Progenitor cell of endocrine pancreas (in vitro differentiated cells): ENCODE data around the gene CFTR. TPM values are rescaled to one million over a fixed set of nuclear protein-coding genes. Genes with fewer than 3 reads are reported as not detected.

Experiments used
- DNase-seq: peaks from one replicate; pipeline ENCODE4 v3.0.0; 2021; ENCODE audit warnings: low spot score; ENCODE audit not compliant: unreplicated experiment
- H3K27ac Mint-ChIP-seq: 2 replicates; pipeline ENCODE4 v1.8.0; 2021; ENCODE audit warnings: mild to moderate bottlenecking, moderate library complexity, mixed read lengths
- H3K27me3 Mint-ChIP-seq: 2 replicates; pipeline ENCODE4 v1.8.0; 2021; ENCODE audit warnings: mixed read lengths
- H3K36me3 Mint-ChIP-seq: 2 replicates; pipeline ENCODE4 v1.8.0; 2022; ENCODE audit warnings: mixed read lengths; ENCODE audit not compliant: insufficient read depth
- H3K4me1 Mint-ChIP-seq: 2 replicates; pipeline ENCODE4 v1.8.0; 2021; ENCODE audit warnings: low read depth, mixed read lengths
- H3K4me3 Mint-ChIP-seq: 2 replicates; pipeline ENCODE4 v1.8.0; 2021; ENCODE audit warnings: low read depth, mild to moderate bottlenecking, moderate library complexity, mixed read lengths
- H3K9me3 Mint-ChIP-seq: 2 replicates; pipeline ENCODE4 v1.8.0; 2021; ENCODE audit warnings: low read depth, mixed read lengths
- total RNA-seq: library from RNA; stranded (reverse); gene quantifications from 2 replicates; pipeline ENCODE4 v1.2.1, GENCODE V29; 2021
- TF ChIP-seq, protein P1 (sequence below): fragments of 200-600 bp; sonication (generic); IDR thresholded peaks from one replicate; pipeline ENCODE4 v1.5.0; 2021; ENCODE audit warnings: antibody characterized with exemption, mild to moderate bottlenecking; ENCODE audit not compliant: unreplicated experiment

The CFTR gene
- total RNA-seq, 1 donor from 2014 or later = 6.6 TPM

DNA sequence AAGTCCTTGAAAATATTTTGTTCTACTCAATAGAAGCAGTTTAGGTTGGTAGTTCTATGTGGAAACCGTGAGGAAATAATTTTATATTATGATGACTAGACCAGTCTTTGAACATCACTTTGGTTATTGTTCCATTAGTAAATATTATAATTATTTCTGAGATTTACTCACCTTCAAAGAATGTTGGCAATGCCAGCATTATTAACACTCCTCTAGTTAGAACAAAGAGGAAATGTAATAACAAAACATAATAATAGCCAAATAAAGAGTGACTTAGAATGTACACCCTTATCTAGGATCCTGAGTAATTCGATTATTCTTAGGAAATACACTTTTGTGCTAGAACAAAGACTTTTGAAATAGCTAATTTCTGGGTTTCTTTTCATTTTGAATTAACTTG is 121.1 kb downstream of the CFTR start:
- H3K27me3 Mint-ChIP-seq = no peaks in the 10 kb centered on the region
- H3K4me3 Mint-ChIP-seq = no peak overlapping the region
- no peaks in the 10 kb centered on the region for H3K36me3 Mint-ChIP-seq
- H3K27ac Mint-ChIP-seq = no peak overlapping the region
- DNase-seq = no peak
- TF ChIP-seq, protein P1, sequence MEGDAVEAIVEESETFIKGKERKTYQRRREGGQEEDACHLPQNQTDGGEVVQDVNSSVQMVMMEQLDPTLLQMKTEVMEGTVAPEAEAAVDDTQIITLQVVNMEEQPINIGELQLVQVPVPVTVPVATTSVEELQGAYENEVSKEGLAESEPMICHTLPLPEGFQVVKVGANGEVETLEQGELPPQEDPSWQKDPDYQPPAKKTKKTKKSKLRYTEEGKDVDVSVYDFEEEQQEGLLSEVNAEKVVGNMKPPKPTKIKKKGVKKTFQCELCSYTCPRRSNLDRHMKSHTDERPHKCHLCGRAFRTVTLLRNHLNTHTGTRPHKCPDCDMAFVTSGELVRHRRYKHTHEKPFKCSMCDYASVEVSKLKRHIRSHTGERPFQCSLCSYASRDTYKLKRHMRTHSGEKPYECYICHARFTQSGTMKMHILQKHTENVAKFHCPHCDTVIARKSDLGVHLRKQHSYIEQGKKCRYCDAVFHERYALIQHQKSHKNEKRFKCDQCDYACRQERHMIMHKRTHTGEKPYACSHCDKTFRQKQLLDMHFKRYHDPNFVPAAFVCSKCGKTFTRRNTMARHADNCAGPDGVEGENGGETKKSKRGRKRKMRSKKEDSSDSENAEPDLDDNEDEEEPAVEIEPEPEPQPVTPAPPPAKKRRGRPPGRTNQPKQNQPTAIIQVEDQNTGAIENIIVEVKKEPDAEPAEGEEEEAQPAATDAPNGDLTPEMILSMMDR = no peak
- peaks cover 2% of the 10 kb centered on the region for H3K4me1 Mint-ChIP-seq
- H3K9me3 Mint-ChIP-seq = peaks cover 6% of the 10 kb centered on the region

DNA sequence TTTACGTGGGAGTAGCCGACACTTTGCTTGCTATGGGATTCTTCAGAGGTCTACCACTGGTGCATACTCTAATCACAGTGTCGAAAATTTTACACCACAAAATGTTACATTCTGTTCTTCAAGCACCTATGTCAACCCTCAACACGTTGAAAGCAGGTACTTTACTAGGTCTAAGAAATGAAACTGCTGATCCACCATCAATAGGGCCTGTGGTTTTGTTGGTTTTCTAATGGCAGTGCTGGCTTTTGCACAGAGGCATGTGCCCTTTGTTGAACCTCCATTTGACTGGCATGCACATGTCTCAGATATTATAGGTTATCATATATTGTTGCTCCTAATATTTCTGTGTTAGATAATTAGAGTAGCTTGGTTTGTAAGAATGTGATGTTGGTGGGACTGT is 123.8 kb downstream of the CFTR start:
- Mint-ChIP-seq H3K4me3 (no peak overlapping the region), H3K36me3 (no peaks in the 10 kb centered on the region), H3K9me3 (no peaks in the 10 kb centered on the region), H3K27ac (no peak overlapping the region), H3K4me1 (peaks cover 2% of the 10 kb centered on the region), H3K27me3 (no peaks in the 10 kb centered on the region)
- TF ChIP-seq, protein P1 = no peak
- no peak for DNase-seq

GRCh38 chr7:117605712-117606111 is 125.9 kb downstream of the CFTR start:
- H3K4me1 Mint-ChIP-seq = peaks cover 2% of the 10 kb centered on the region
- TF ChIP-seq, protein P1 = no peak
- no peak overlapping the region for H3K4me3 Mint-ChIP-seq
- H3K27me3 Mint-ChIP-seq = no peaks in the 10 kb centered on the region
- no peak overlapping the region for H3K27ac Mint-ChIP-seq
- no peaks in the 10 kb centered on the region for H3K9me3 Mint-ChIP-seq
- no peak for DNase-seq
- no peaks in the 10 kb centered on the region for H3K36me3 Mint-ChIP-seq

- no peak overlapping the region for H3K27ac Mint-ChIP-seq
- no peaks in the 10 kb centered on the region for H3K36me3 Mint-ChIP-seq
- H3K4me1 Mint-ChIP-seq = peaks cover 2% of the 10 kb centered on the region
- no peak overlapping the region for H3K4me3 Mint-ChIP-seq
- TF ChIP-seq, protein P1 = no peak
- H3K9me3 Mint-ChIP-seq = no peaks in the 10 kb centered on the region
- no peak for DNase-seq
- H3K27me3 Mint-ChIP-seq = no peaks in the 10 kb centered on the region
These were observed 126.3 kb downstream of the CFTR start for GRCh38 chr7:117606132-117606531.

GRCh38 chr7:117610396-117610795 is 130.6 kb downstream of the CFTR start:
- TF ChIP-seq, protein P1 = no peak
- Mint-ChIP-seq H3K9me3 (no peaks in the 10 kb centered on the region), H3K36me3 (no peaks in the 10 kb centered on the region), H3K27ac (no peak overlapping the region), H3K27me3 (no peaks in the 10 kb centered on the region), H3K4me3 (no peak overlapping the region), H3K4me1 (peaks cover 2% of the 10 kb centered on the region)
- no peak for DNase-seq
